ENCODE data around the gene MAML1. TPM values are rescaled to one million over a fixed set of nuclear protein-coding genes. Genes with fewer than 3 reads are reported as not detected.

MAML1 gene
- total and polyA plus RNA-seq, 2 experiments from 2014 or later, result 9.6 to 43.9 TPM

DNA sequence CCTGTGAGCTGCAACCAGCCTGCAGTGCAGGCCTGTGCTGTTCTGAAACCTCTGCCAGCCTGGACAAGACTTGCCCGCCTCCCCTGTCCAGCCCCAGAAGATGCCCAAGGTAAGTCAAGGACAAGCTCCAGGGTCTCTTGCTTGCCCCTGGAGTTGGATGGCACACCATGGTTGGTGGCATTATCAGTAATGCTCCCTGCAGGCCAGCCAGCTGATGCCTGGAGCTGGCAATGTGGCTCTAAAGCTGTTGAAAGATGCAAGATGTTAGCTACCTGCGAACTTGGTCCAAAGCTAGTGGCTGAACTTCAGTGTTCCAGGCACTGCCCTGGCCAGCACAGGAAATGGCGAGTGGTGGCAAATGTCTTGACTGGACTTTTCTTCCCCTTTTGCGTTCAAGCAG lies 47.2 kb downstream of the MAML1 start:
- Histone ChIP-seq H3K27ac (ENCODE audit: low read depth) (no peak overlapping the region), H3K27me3 (ENCODE audit: insufficient read depth) (no peaks in the 10 kb centered on the region), H3K4me1 (ENCODE audit: insufficient read depth) (no peaks in the 10 kb centered on the region), H3K4me3 (no peak overlapping the region), H3F3A (replicated peaks; ENCODE audit: low read depth) (peaks cover 3% of the 10 kb centered on the region; the same call in 1 of the 2 replicates), H4K20me1 (replicated peaks; ENCODE audit: insufficient read depth) (peaks cover 15% of the 10 kb centered on the region), H2AFZ (no peak overlapping the region), H3K36me3 (ENCODE audit: insufficient read depth) (peaks cover 22% of the 10 kb centered on the region), H3K79me2 (replicated peaks; ENCODE audit: insufficient read depth) (no peaks in the 10 kb centered on the region), H3K9me2 (ENCODE audit: insufficient read depth) (no peaks in the 10 kb centered on the region), H3K4me2 (no peak overlapping the region)
- peaks cover 40% of the 10 kb centered on the region for H3K36me3 Mint-ChIP-seq (ENCODE audit: low read depth)
- TF ChIP-seq POLR2AphosphoS5 (IDR thresholded peaks at IDR 0.05; ENCODE audit: low read depth) (no peak), CTCF (conservative IDR thresholded peaks at IDR 0.05; ENCODE audit: low read depth in 2 of 2) (no peak), EZH2 (IDR thresholded peaks at IDR 0.05; ENCODE audit: low read depth, unreplicated experiment) (no peak), EZH2phosphoT487 (IDR thresholded peaks at IDR 0.05; ENCODE audit: unreplicated experiment) (no peak), STAT1 (IDR thresholded peaks at IDR 0.05; ENCODE audit: unreplicated experiment) (no peak), ZNF462 (CRISPR knock-in tag; IDR thresholded peaks at IDR 0.05) (no peak), NANOG (IDR thresholded peaks at IDR 0.05; ENCODE audit: borderline replicate concordance) (no peak), ZNF114 (CRISPR knock-in tag; IDR thresholded peaks at IDR 0.05) (no peak), JUNB (IDR thresholded peaks at IDR 0.05; ENCODE audit: unreplicated experiment) (no peak), CREB1 (CRISPR knock-in tag; IDR thresholded peaks at IDR 0.05; ENCODE audit: low read depth) (no peak)
- H3K4me1 Mint-ChIP-seq, result no peaks in the 10 kb centered on the region
- DNase-seq (ENCODE audit: low spot score) (no peak), ATAC-seq (no peak)
- H3K27ac Mint-ChIP-seq, result no peak overlapping the region
- peaks cover 4% of the 10 kb centered on the region for H3K27me3 Mint-ChIP-seq (ENCODE audit: insufficient read depth, low read depth, poor library complexity)
- no peak overlapping the region for H3K4me3 Mint-ChIP-seq
- H3K9me3 Mint-ChIP-seq, result no peaks in the 10 kb centered on the region

Data from GM23338 (cell line).